Prostate gland (tissue), 2 donors: Measurements from ENCODE around the gene REPIN1. TPM values are rescaled to one million over a fixed set of nuclear protein-coding genes. Genes with fewer than 3 reads are reported as not detected.

ENCODE experiments used
- DNase-seq: peaks from one replicate; pipeline ENCODE4 v3.0.0-alpha.2; 2019; ENCODE audit warnings: low spot score
- H3K27ac ChIP-seq, 2 donors: fragments of 200-600 bp; sonication (generic); 2 replicates each; pipeline ENCODE4 v1.5.1; 2017 to 2019
- H3K27me3 ChIP-seq: fragments of 200-600 bp; sonication (generic); replicated peaks from 2 replicates; pipeline ENCODE4 v1.5.1; 2019; ENCODE audit not compliant: insufficient read depth
- H3K36me3 ChIP-seq, 2 donors: fragments of 200-600 bp; sonication (generic); 1 replicate in 1 of 2; 2 replicates in 1 of 2; pipeline versions ENCODE4 v1.5.1 to v1.8.1; 2017 to 2019
- H3K4me1 ChIP-seq: fragments of 200-600 bp; sonication (generic); replicated peaks from 2 replicates; pipeline ENCODE4 v1.5.1; 2019
- H3K4me3 ChIP-seq, 2 donors: fragments of 200-600 bp; sonication (generic); 2 replicates each; pipeline ENCODE4 v1.5.1; 2017 to 2019
- H3K9me3 ChIP-seq: fragments of 200-600 bp; sonication (generic); 2 replicates; pipeline ENCODE4 v1.5.1; 2017
- CTCF ChIP-seq, 4 experiments: fragments of 200-600 bp in 2 of 4; fragments of 450-650 bp in 2 of 4; sonication (generic) in 2 of 4; IDR thresholded peaks; 1 replicate in 3 of 4; 2 replicates in 1 of 4; pipeline ENCODE4 v1.5.1; 2016 to 2019; ENCODE audit warnings: antibody characterized with exemption in 4 of 4, mild to moderate bottlenecking in 2 of 4, moderate library complexity in 2 of 4
- POLR2A ChIP-seq: fragments of 450-650 bp; IDR thresholded peaks from one replicate; pipeline ENCODE4 v1.6.1; 2016; ENCODE audit warnings: antibody characterized with exemption, mild to moderate bottlenecking
- POLR2AphosphoS5 ChIP-seq: sonication (generic); formaldehyde crosslinking; IDR thresholded peaks from one replicate; pipeline ENCODE4 v1.6.1; 2017; ENCODE audit warnings: antibody characterized with exemption
- WGBS: methylation state at CpG from one replicate; pipeline ENCODE4 v1.1.5; 2018; 5-methylcytosine and 5-hydroxymethylcytosine counted together
- intact Hi-C: fragments of 100-400 bp; cut with DNase I; formaldehyde crosslinking; loops from one replicate; pipeline ENCODE4 v1.14.2; 2022
- total RNA-seq, 2 donors: library from RNA; depleted of rRNA; stranded (reverse); fragments of >200 nt; gene quantifications; one replicate each; pipeline ENCODE4 v1.1.0, GENCODE V29; 2016

The REPIN1 gene
- total RNA-seq, 2 donors from 2014 or later, result 150 to 171 TPM

GRCh38 chr7:150402671-150403321 is 34.2 kb downstream of the REPIN1 start:
- no peaks in the 10 kb centered on the region for H3K36me3 ChIP-seq
- no peak overlapping the region for H3K27ac ChIP-seq
- H3K9me3 ChIP-seq, result no peaks in the 10 kb centered on the region
- no peaks in the 10 kb centered on the region for H3K27me3 ChIP-seq
- DNase-seq, result no peak
- intact Hi-C loops, result no loop called here
- no peak overlapping the region for H3K4me3 ChIP-seq
- 87% methylated on average over 13 of the region's 13 CpGs for WGBS
- peaks cover 12% of the 10 kb centered on the region for H3K4me1 ChIP-seq
- TF ChIP-seq POLR2AphosphoS5, result no peak
- TF ChIP-seq POLR2A, result no peak
- no peak for TF ChIP-seq CTCF (IDR thresholded peaks at IDR 0.05)

- no peak for DNase-seq
- 80% methylated on average over 13 of the region's 13 CpGs for WGBS
- Histone ChIP-seq H3K27me3 (no peaks in the 10 kb centered on the region), H3K4me1 (peaks cover 12% of the 10 kb centered on the region), H3K9me3 (no peaks in the 10 kb centered on the region), H3K36me3 (no peaks in the 10 kb centered on the region), H3K4me3 (no peak overlapping the region), H3K27ac (peak overlapping the region; percentile 91 to 92)
- intact Hi-C loops, result no loop called here
- TF ChIP-seq CTCF (IDR thresholded peaks at IDR 0.05), result no peak
- no peak for TF ChIP-seq POLR2AphosphoS5
- TF ChIP-seq POLR2A, result no peak
These were observed 35.0 kb downstream of the REPIN1 start for GRCh38 chr7:150403376-150404171.

GRCh38 chr7:150404172-150404804 is 35.7 kb downstream of the REPIN1 start:
- peak overlapping the region; percentile 91 to 92 for H3K27ac ChIP-seq
- DNase-seq, result no peak

GRCh38 chr7:150404805-150405583 is 36.4 kb downstream of the REPIN1 start:
- no peaks in the 10 kb centered on the region for H3K27me3 ChIP-seq
- peak overlapping the region; percentile 91 to 92 for H3K27ac ChIP-seq
- peak overlapping the region; percentile 52 to 57 for H3K4me3 ChIP-seq
- no peaks in the 10 kb centered on the region for H3K9me3 ChIP-seq
- no peaks in the 10 kb centered on the region for H3K36me3 ChIP-seq
- intact Hi-C loops, result no loop called here
- peaks cover 12% of the 10 kb centered on the region for H3K4me1 ChIP-seq
- peak; percentile 75 for DNase-seq
- peak in 2 of 4 experiments; percentile 35 to 36 for TF ChIP-seq CTCF (IDR thresholded peaks at IDR 0.05)
- TF ChIP-seq POLR2A, result peak; percentile 70
- TF ChIP-seq POLR2AphosphoS5, result peak; percentile 27
- WGBS, result 2% methylated on average over 48 of the region's 86 CpGs

More at GRCh38 chr7:150404172-150404804, 35.7 kb downstream of the REPIN1 start:
- Histone ChIP-seq H3K36me3 (no peaks in the 10 kb centered on the region), H3K4me3 (peak overlapping the region; percentile 52 to 57), H3K9me3 (no peaks in the 10 kb centered on the region), H3K27me3 (no peaks in the 10 kb centered on the region), H3K4me1 (peaks cover 12% of the 10 kb centered on the region)
- intact Hi-C loops, result no loop called here
- 25% methylated on average over 16 of the region's 16 CpGs for WGBS
- no peak for TF ChIP-seq POLR2A
- no peak for TF ChIP-seq POLR2AphosphoS5
- TF ChIP-seq CTCF (IDR thresholded peaks at IDR 0.05), result no peak
